GM18505 (cell line): ENCODE results near the gene PANK1.

ENCODE experiments used
- ATAC-seq: cut with Tn5 transposase; IDR thresholded peaks from one replicate; pipeline ENCODE4 v1.9.1; 2021; ENCODE audit not compliant: unreplicated experiment
- POLR2A ChIP-seq: IDR thresholded peaks from 4 replicates; pipeline ENCODE4 v1.6.1; 2011; ENCODE audit warnings: borderline replicate concordance; ENCODE audit not compliant: insufficient read depth, insufficient read length; ENCODE audit errors: extremely low read depth

The PANK1 gene

DNA sequence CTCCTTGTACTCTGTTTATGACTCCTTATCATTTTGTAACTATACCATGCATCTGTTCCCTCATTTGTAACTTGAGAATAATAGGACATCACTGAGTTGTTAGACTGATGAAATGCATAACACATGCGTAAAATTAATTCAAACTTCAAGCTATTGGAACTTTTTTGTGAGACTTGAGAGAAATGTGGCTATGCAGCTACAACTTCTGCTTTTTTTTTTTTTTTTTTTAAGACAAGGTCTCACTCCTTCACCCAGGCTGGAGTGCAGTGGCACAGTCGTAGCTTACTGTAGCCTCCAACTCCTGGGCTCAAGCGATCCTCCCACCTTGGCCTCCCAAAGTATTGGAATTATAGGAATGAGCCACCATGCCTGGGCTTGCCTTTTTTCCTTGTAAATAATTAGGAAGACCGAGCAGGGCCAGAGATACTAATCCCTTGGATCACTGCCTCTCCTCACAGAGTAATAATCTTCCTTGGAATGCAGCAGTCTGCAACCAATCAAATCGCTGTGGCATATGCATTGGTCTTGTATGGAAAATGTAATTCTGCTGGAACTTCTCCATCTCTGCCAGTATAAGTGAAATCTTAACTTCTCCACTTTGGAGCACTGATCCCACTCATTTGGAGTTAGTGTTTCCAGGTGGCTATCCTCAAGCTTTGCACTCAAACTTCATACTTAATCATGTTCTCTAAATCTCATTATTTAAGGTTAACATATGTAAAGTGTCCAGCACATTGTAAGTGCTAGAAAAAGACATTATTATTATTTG is 2.0 kb upstream of the PANK1 start:
- no peak for ATAC-seq
- TF ChIP-seq POLR2A = no peak

GRCh38 chr10:89645742-89646172 is 715 bp upstream of the PANK1 start:
- no peak for ATAC-seq
- TF ChIP-seq POLR2A = no peak

DNA sequence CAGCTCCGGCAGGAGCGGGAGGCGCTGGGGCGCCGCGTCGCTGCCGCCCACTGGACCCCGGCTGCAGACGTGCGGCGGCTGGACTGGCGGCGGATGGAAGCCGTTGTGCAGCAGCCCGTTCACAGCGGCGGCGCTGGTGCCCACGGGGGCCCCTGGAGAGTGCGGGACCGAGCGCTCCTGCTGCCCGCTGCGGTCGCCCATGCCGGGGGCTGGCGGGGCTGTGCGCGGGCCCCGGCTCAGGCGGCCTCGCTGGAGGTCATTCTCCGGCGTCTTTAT is 413 bp downstream of the PANK1 start:
- no peak for TF ChIP-seq POLR2A
- ATAC-seq = peak; percentile 37

- peak; percentile 97 for TF ChIP-seq POLR2A
- peak; percentile 79 for ATAC-seq
These were observed 991 bp downstream of the PANK1 start for GRCh38 chr10:89643812-89644690.

DNA sequence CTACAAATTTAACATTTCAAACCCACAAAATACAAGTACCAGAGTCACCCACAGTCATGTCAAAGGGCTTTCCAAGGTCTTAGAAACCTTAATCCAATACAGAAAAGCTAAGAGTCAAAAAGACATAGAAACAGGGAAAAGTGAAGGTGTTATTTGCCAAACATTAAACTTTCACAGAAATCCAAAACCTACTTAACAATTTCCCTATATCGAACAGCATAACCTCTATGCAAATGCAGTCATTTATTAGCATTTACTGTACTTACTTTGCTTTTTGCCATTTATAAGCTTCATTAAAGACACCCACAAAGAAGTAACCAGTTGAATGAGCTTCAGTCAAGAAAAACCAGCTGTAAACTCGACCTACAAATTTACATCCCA is 1.6 kb downstream of the PANK1 start:
- no peak for TF ChIP-seq POLR2A
- ATAC-seq = no peak

GRCh38 chr10:89642193-89642592 is 2.8 kb downstream of the PANK1 start:
- no peak for TF ChIP-seq POLR2A
- no peak for ATAC-seq

DNA sequence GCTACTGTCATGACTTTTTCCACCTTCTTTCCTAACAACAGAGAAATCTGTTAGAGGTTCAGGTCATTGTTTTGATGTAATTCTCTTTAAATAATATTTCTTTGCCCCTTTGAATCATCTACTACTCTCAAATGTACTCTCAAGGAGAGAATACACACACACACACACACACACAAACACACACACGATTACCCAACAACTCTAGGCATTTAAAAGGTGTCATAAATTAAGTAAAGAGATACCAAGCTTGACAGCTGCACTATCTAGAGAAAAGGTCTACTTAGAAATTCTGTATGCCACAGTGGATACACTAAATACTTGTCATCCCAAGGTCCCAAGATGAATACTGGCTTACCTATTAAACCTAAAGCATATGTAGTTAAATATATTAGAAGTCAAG is 4.8 kb downstream of the PANK1 start:
- ATAC-seq = no peak

DNA sequence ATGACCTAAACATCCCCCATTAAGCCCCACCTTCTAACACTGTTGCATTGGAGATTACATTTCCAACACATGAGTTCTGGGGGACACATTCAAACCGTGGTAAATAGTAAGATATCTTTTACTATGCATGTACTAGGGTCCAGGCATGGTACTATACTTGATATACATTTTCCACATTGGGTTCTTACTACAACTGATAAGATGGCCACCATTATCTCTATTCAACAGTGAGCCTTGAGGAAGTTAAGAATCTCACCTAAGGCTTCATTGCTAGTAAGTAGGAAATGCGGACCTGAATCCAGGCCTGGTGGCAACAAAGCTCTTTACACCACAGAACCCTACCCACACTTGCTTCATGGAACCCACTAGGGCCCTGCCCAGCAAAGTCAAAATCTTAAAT is 5.7 kb downstream of the PANK1 start:
- no peak for ATAC-seq
- no peak for TF ChIP-seq POLR2A

More for the DNA sequence above, 4.8 kb downstream of the PANK1 start:
- TF ChIP-seq POLR2A = no peak

DNA sequence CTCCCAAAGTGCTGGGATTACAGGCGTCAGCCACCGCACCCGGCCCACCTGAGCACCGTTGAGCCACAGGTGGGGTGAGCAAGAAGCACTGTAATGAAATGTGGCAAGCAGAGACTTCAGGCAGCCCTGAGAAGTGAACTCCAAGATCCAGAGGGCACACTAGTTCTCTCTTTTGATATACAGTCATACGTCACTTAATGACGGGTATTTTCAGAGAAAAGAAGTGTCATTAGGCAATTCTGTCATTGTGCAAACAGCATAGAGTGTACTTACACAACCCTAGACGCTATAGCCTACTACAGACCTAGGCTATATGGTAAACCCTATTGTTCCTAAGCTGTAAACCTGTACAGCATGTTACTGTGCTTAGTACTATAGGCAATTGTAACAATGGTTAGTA is 7.9 kb downstream of the PANK1 start:
- no peak for ATAC-seq
- no peak for TF ChIP-seq POLR2A

- TF ChIP-seq POLR2A = no peak
- ATAC-seq = no peak
These were observed 10.4 kb downstream of the PANK1 start for GRCh38 chr10:89634637-89635036.

- TF ChIP-seq POLR2A = no peak
- no peak for ATAC-seq
These were observed 11.6 kb downstream of the PANK1 start for GRCh38 chr10:89633484-89633883.

DNA sequence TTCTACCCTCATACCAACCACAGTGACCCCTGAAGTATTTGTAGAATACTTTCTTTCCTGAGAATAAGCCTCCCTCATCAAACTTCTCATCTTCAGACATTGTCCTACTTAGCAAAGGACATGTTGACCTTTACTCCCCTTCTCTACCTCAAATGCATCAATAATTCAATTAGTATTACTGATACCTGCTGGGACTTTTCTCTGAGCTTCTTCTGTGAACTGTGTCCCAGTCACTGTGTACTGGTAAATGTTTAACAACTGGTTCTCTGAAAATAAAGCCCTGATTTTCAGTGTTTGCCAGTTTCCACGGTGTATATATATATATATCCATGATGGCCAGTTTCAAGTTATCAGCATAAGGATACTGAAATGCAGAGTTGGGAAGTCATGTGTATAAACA is 12.2 kb downstream of the PANK1 start:
- no peak for TF ChIP-seq POLR2A
- ATAC-seq = no peak

- ATAC-seq = no peak
- TF ChIP-seq POLR2A = no peak
These were observed 17.2 kb downstream of the PANK1 start for GRCh38 chr10:89627830-89628229.
